ENCODE data around the gene MYH16.

- TF ChIP-seq, protein P1, sequence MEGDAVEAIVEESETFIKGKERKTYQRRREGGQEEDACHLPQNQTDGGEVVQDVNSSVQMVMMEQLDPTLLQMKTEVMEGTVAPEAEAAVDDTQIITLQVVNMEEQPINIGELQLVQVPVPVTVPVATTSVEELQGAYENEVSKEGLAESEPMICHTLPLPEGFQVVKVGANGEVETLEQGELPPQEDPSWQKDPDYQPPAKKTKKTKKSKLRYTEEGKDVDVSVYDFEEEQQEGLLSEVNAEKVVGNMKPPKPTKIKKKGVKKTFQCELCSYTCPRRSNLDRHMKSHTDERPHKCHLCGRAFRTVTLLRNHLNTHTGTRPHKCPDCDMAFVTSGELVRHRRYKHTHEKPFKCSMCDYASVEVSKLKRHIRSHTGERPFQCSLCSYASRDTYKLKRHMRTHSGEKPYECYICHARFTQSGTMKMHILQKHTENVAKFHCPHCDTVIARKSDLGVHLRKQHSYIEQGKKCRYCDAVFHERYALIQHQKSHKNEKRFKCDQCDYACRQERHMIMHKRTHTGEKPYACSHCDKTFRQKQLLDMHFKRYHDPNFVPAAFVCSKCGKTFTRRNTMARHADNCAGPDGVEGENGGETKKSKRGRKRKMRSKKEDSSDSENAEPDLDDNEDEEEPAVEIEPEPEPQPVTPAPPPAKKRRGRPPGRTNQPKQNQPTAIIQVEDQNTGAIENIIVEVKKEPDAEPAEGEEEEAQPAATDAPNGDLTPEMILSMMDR (IDR thresholded peaks at IDR 0.05), result no peak
- TF ChIP-seq POLR2A (IDR thresholded peaks at IDR 0.05), result no peak
These were observed 43.4 kb upstream of the MYH16 start for GRCh38 chr7:99229234-99229633.
